Keratinocyte (primary cell): ENCODE data around the gene WDR33. TPM values are rescaled to one million over a fixed set of nuclear protein-coding genes. Genes with fewer than 3 reads are reported as not detected.

Experiments used
- DNase-seq: peaks from one replicate; pipeline ENCODE4 v3.0.0-alpha.2; 2011; ENCODE audit warnings: low read depth, missing footprints, low spot score
- FAIRE-seq: peaks from 2 replicates; lab custom pipeline; 2011; peaks lifted over from hg19 to GRCh38; lab: Jason Lieb, UNC
- H2AFZ ChIP-seq: 2 replicates; pipeline ENCODE4 v1.6.0; 2012; ENCODE audit warnings: low read length, control low read depth, inconsistent platforms; ENCODE audit not compliant: control insufficient read depth
- H3K27ac ChIP-seq: 2 replicates; pipeline ENCODE4 v1.5.1; 2011; ENCODE audit warnings: low read length; ENCODE audit not compliant: control insufficient read depth, insufficient read depth
- H3K27me3 ChIP-seq: 3 replicates; pipeline ENCODE4 v1.6.0; 2011; ENCODE audit warnings: low read length; ENCODE audit not compliant: control insufficient read depth, insufficient read depth; ENCODE audit errors: extremely low read depth
- H3K36me3 ChIP-seq, 2 experiments: 2 replicates in 1 of 2; 3 replicates in 1 of 2; pipeline ENCODE4 v1.5.1; 2011; ENCODE audit warnings: low read length in 2 of 2, mild to moderate bottlenecking in 1 of 2; ENCODE audit not compliant: control insufficient read depth in 2 of 2, insufficient read depth in 2 of 2; ENCODE audit errors: extremely low read depth in 1 of 2
- H3K4me1 ChIP-seq: 3 replicates; pipeline ENCODE4 v1.5.1; 2011; ENCODE audit warnings: low read length; ENCODE audit not compliant: control insufficient read depth, insufficient read depth; ENCODE audit errors: extremely low read depth
- H3K4me2 ChIP-seq: 3 replicates; pipeline ENCODE4 v1.6.0; 2011; ENCODE audit warnings: low read depth, low read length; ENCODE audit not compliant: control insufficient read depth, insufficient read depth; ENCODE audit errors: extremely low read depth
- H3K4me3 ChIP-seq, 3 experiments: fragments of 200-600 bp in 1 of 3; sonication (generic) in 1 of 3; 2 replicates in 2 of 3; 3 replicates in 1 of 3; pipeline ENCODE4 v1.5.1; 2011 to 2016; ENCODE audit warnings: low read length in 3 of 3, mild to moderate bottlenecking in 3 of 3, control low read depth in 2 of 3, inconsistent platforms in 1 of 3, low read depth in 1 of 3, mixed read lengths in 1 of 3, mixed run types in 1 of 3, moderate library complexity in 1 of 3; ENCODE audit not compliant: control insufficient read depth in 2 of 3, insufficient read depth in 2 of 3; ENCODE audit errors: extremely low read depth in 1 of 3
- H3K79me2 ChIP-seq: 2 replicates; pipeline ENCODE4 v1.6.0; 2012; ENCODE audit warnings: low read length; ENCODE audit not compliant: control insufficient read depth, insufficient read depth
- H3K9ac ChIP-seq: 3 replicates; pipeline ENCODE4 v1.6.0; 2011; ENCODE audit warnings: low read length; ENCODE audit not compliant: control insufficient read depth, insufficient read depth; ENCODE audit errors: extremely low read depth
- H3K9me1 ChIP-seq: 3 replicates; pipeline ENCODE4 v1.6.0; 2011; ENCODE audit warnings: low read length; ENCODE audit not compliant: control insufficient read depth, insufficient read depth; ENCODE audit errors: extremely low read depth
- H3K9me3 ChIP-seq: 2 replicates; pipeline ENCODE4 v1.5.1; 2012; ENCODE audit warnings: low read depth, low read length; ENCODE audit not compliant: control insufficient read depth
- H4K20me1 ChIP-seq: 3 replicates; pipeline ENCODE4 v1.6.0; 2011; ENCODE audit warnings: low read length; ENCODE audit not compliant: control insufficient read depth, insufficient read depth; ENCODE audit errors: extremely low read depth
- CTCF ChIP-seq, 3 experiments: IDR thresholded peaks in 1 of 3; conservative IDR thresholded peaks in 1 of 3; optimal IDR thresholded peaks in 1 of 3; 2 replicates in 2 of 3; 3 replicates in 1 of 3; pipeline versions ENCODE3 to v1.5.1; 2011; ENCODE audit warnings: low read length in 3 of 3, mild to moderate bottlenecking in 3 of 3, moderate library complexity in 2 of 3, control low read depth in 1 of 3, inconsistent platforms in 1 of 3; ENCODE audit not compliant: insufficient read depth in 2 of 3; ENCODE audit errors: extremely low read depth in 1 of 3
- EZH2 ChIP-seq: IDR thresholded peaks from one replicate; pipeline ENCODE4 v1.6.1; 2012; ENCODE audit warnings: inconsistent platforms, mild to moderate bottlenecking, low read length, moderate library complexity
- dilution Hi-C: fragments of 300-500 bp; cut with MboI; formaldehyde crosslinking; loops from one replicate; pipeline ENCODE4 v1.7.0; 2020; ENCODE audit warnings: low sequenced_read_pairs; ENCODE audit not compliant: extremely low pct_ligation_motif_present
- polyA plus RNA-seq, 5 experiments: library from polyadenylated mRNA; depleted of rRNA in 3 of 5; stranded (reverse) in 3 of 5; stranded (forward) in 1 of 5; unstranded in 1 of 5; fragments of >200 nt; gene quantifications; 1 replicate in 1 of 5; 2 replicates in 3 of 5; 3 replicates in 1 of 5; pipeline versions ENCODE4 v1.2.1 to v1.2.3, GENCODE V29; 2011 to 2012; ENCODE audit warnings: missing spikeins in 2 of 5, low read depth in 1 of 5, low replicate concordance in 1 of 5

Gene WDR33
- polyA plus RNA-seq, 1 donor (not counting 4 experiments of a cell fraction or from before 2014, with no cell fraction given), result 44.5 TPM

- no peak for DNase-seq
Measured at GRCh38 chr2:127653421-127654083, 157.4 kb downstream of the WDR33 start.

GRCh38 chr2:127652786-127653357, 158.1 kb downstream of the WDR33 start:
- dilution Hi-C loops, result no loop called here

More at GRCh38 chr2:127653421-127654083, 157.4 kb downstream of the WDR33 start:
- H3K27ac ChIP-seq, result no peak overlapping the region
- no peak overlapping the region for H3K4me3 ChIP-seq
- no peaks in the 10 kb centered on the region for H4K20me1 ChIP-seq
- H3K79me2 ChIP-seq, result no peaks in the 10 kb centered on the region
- FAIRE-seq, result no peak
- no peaks in the 10 kb centered on the region for H3K4me1 ChIP-seq
- H3K9ac ChIP-seq, result no peak overlapping the region
- TF ChIP-seq CTCF (optimal IDR thresholded peaks at IDR 0.05 in 1 of 3, IDR thresholded peaks at IDR 0.05 in 1 of 3, conservative IDR thresholded peaks at IDR 0.05 in 1 of 3; ENCODE audit: extremely low read depth in 1 of 3, insufficient read depth in 2 of 3, low read length in 3 of 3) (no peak), EZH2 (no peak)
- H3K9me1 ChIP-seq, result no peaks in the 10 kb centered on the region
- no peaks in the 10 kb centered on the region for H3K36me3 ChIP-seq
- no peak overlapping the region for H2AFZ ChIP-seq
- no peaks in the 10 kb centered on the region for H3K27me3 ChIP-seq
- no peak overlapping the region for H3K4me2 ChIP-seq
- dilution Hi-C loops, result no loop called here
- H3K9me3 ChIP-seq, result no peaks in the 10 kb centered on the region

More at GRCh38 chr2:127652786-127653357, 158.1 kb downstream of the WDR33 start:
- no peak overlapping the region for H3K4me3 ChIP-seq
- H3K4me2 ChIP-seq, result no peak overlapping the region
- H3K36me3 ChIP-seq, result no peaks in the 10 kb centered on the region
- DNase-seq (no peak), FAIRE-seq (no peak)
- H3K9me3 ChIP-seq, result no peaks in the 10 kb centered on the region
- H2AFZ ChIP-seq, result no peak overlapping the region
- H3K27me3 ChIP-seq, result no peaks in the 10 kb centered on the region
- no peak overlapping the region for H3K9ac ChIP-seq
- no peaks in the 10 kb centered on the region for H3K4me1 ChIP-seq
- no peaks in the 10 kb centered on the region for H3K9me1 ChIP-seq
- TF ChIP-seq EZH2, result no peak
- TF ChIP-seq CTCF (optimal IDR thresholded peaks at IDR 0.05 in 1 of 3, IDR thresholded peaks at IDR 0.05 in 1 of 3, conservative IDR thresholded peaks at IDR 0.05 in 1 of 3; ENCODE audit: extremely low read depth in 1 of 3, insufficient read depth in 2 of 3, low read length in 3 of 3), result no peak
- H3K79me2 ChIP-seq, result no peaks in the 10 kb centered on the region
- no peak overlapping the region for H3K27ac ChIP-seq
- no peaks in the 10 kb centered on the region for H4K20me1 ChIP-seq
